PC-9 (cell line): ENCODE measurements around the gene F2. TPM values are rescaled to one million over a fixed set of nuclear protein-coding genes. Genes with fewer than 3 reads are reported as not detected.

ENCODE experiments used
- BruUV-seq: library from RNA; stranded (reverse); fragments of 400-500 nt; replicated peaks from 2 replicates; lab custom pipeline; 2021; lab: Mats Ljungman, UMichigan
- CTCF ChIA-PET: fragments of 300-600 bp; sonication (Branson Sonifier 250); formaldehyde crosslinking; loops from one replicate; lab custom pipeline; 2022; ENCODE audit warnings: antibody characterized with exemption; lab: Charles Lee
- POLR2A ChIA-PET: fragments of 300-600 bp; sonication (Branson Sonifier 250); formaldehyde crosslinking; loops from one replicate; lab custom pipeline; 2022; ENCODE audit warnings: antibody characterized with exemption; ENCODE audit not compliant: unreplicated experiment; lab: Charles Lee
- DNase-seq, 2 experiments: peaks; one replicate each; pipeline versions ENCODE4 v3.0.0 to v3.0.0-alpha.2; 2015 to 2022; ENCODE audit warnings: mixed read lengths in 1 of 2
- H2AFZ ChIP-seq: fragments of 200-600 bp; sonication (generic); 2 replicates; pipeline ENCODE4 v1.8.1; 2017; ENCODE audit warnings: antibody characterized with exemption
- H3F3A ChIP-seq: fragments of 200-600 bp; sonication (generic); 2 replicates; pipeline ENCODE4 v1.8.1; 2017; ENCODE audit warnings: antibody characterized with exemption, mild to moderate bottlenecking, low read depth; ENCODE audit not compliant: insufficient read depth
- H3K27ac ChIP-seq: fragments of 200-600 bp; sonication (generic); 2 replicates; pipeline ENCODE4 v1.6.1; 2016; ENCODE audit warnings: mixed run types
- H3K27me3 ChIP-seq: fragments of 200-600 bp; sonication (generic); 2 replicates; pipeline ENCODE4 v1.6.1; 2016; ENCODE audit warnings: low read depth, mixed run types; ENCODE audit not compliant: insufficient read depth
- H3K36me3 ChIP-seq: fragments of 200-600 bp; sonication (generic); 2 replicates; pipeline ENCODE4 v1.6.1; 2016; ENCODE audit warnings: low read depth, mixed run types
- H3K4me1 ChIP-seq: fragments of 200-600 bp; sonication (generic); replicated peaks from 2 replicates; pipeline ENCODE4 v1.6.1; 2016; ENCODE audit warnings: mixed run types; ENCODE audit not compliant: insufficient read depth
- H3K4me2 ChIP-seq: fragments of 200-600 bp; sonication (generic); 2 replicates; pipeline ENCODE4 v1.6.1; 2017; ENCODE audit warnings: mixed run types
- H3K4me3 ChIP-seq: fragments of 200-600 bp; sonication (generic); 2 replicates; pipeline ENCODE4 v1.6.1; 2016; ENCODE audit warnings: mixed run types
- H3K79me2 ChIP-seq: fragments of 200-600 bp; sonication (generic); 2 replicates; pipeline ENCODE4 v1.6.1; 2017; ENCODE audit warnings: low read depth, mixed run types
- H3K9me2 ChIP-seq: fragments of 200-600 bp; sonication (generic); 2 replicates; pipeline ENCODE4 v1.8.1; 2017; ENCODE audit warnings: mild to moderate bottlenecking; ENCODE audit not compliant: insufficient read depth
- H3K9me3 ChIP-seq: fragments of 200-600 bp; sonication (generic); 2 replicates; pipeline ENCODE4 v1.8.1; 2016; ENCODE audit warnings: low read depth; ENCODE audit not compliant: insufficient read depth
- H4K20me1 ChIP-seq: fragments of 200-600 bp; sonication (generic); 2 replicates; pipeline ENCODE4 v1.8.1; 2017; ENCODE audit not compliant: insufficient read depth
- CTCF ChIP-seq: fragments of 200-600 bp; sonication (generic); conservative IDR thresholded peaks from 2 replicates; pipeline ENCODE4 v1.6.1; 2017; ENCODE audit warnings: mixed run types, antibody characterized with exemption, mild to moderate bottlenecking, moderate library complexity
- EZH2 ChIP-seq: fragments of 200-600 bp; sonication (generic); IDR thresholded peaks from 2 replicates; pipeline ENCODE4 v1.8.0; 2017; ENCODE audit warnings: antibody characterized with exemption, low read depth
- intact Hi-C: fragments of 100-400 bp; cut with micrococcal nuclease; formaldehyde crosslinking; loops from one replicate; pipeline ENCODE4 v1.10.0; 2022; ENCODE audit not compliant: unreplicated experiment
- total RNA-seq: library from RNA; stranded (reverse); gene quantifications from 2 replicates; pipeline ENCODE4 v1.2.3, GENCODE V29; 2021

F2 gene
- total RNA-seq, 1 experiment from 2014 or later, result not detected

- no peak overlapping the region for H3K27ac ChIP-seq
- no peak overlapping the region for H2AFZ ChIP-seq
- H3K4me2 ChIP-seq, result no peak overlapping the region
- no peaks in the 10 kb centered on the region for H3K27me3 ChIP-seq
- DNase-seq, result no peak
- no TSS peak for BruUV-seq
- intact Hi-C loops, result no loop called here
- no peaks in the 10 kb centered on the region for H3K4me1 ChIP-seq
- no peak overlapping the region for H3K4me3 ChIP-seq
- CTCF ChIA-PET, result no interaction called here
- peaks cover 56% of the 10 kb centered on the region for H3K36me3 ChIP-seq
- no peaks in the 10 kb centered on the region for H3K9me2 ChIP-seq
- H3F3A ChIP-seq, result 0 out of 2 replicates have a peak, but pooled peaks cover 4% of the 10 kb centered on the region
- peaks cover 5% of the 10 kb centered on the region; the same call in 1 of the 2 replicates for H4K20me1 ChIP-seq
- POLR2A ChIA-PET, result no interaction called here
- TF ChIP-seq EZH2 (no peak), CTCF (no peak)
- no peaks in the 10 kb centered on the region for H3K79me2 ChIP-seq
- H3K9me3 ChIP-seq, result no peaks in the 10 kb centered on the region
These were observed 27.0 kb downstream of the F2 start for GRCh38 chr11:46745995-46746394.

- TF ChIP-seq CTCF (no peak), EZH2 (no peak)
These were observed 28.1 kb downstream of the F2 start for GRCh38 chr11:46747150-46747549.

GRCh38 chr11:46755962-46756361 is 36.9 kb downstream of the F2 start:
- no peaks in the 10 kb centered on the region for H3K4me1 ChIP-seq
- POLR2A ChIA-PET, result no interaction called here
- H3K27ac ChIP-seq, result no peak overlapping the region
- peaks cover 4% of the 10 kb centered on the region; the same call in 1 of the 2 replicates for H3F3A ChIP-seq
- intact Hi-C loops, result no loop called here
- TF ChIP-seq CTCF (no peak), EZH2 (no peak)
- BruUV-seq, result no TSS peak
- H3K4me2 ChIP-seq, result no peak overlapping the region
- CTCF ChIA-PET, result no interaction called here
- H3K79me2 ChIP-seq, result no peaks in the 10 kb centered on the region
- no peaks in the 10 kb centered on the region; the same call in 1 of the 2 replicates for H4K20me1 ChIP-seq
- H3K9me2 ChIP-seq, result no peaks in the 10 kb centered on the region
- H2AFZ ChIP-seq, result no peak overlapping the region
- no peak overlapping the region for H3K4me3 ChIP-seq
- DNase-seq, result no peak
- no peaks in the 10 kb centered on the region for H3K9me3 ChIP-seq
- peaks cover 59% of the 10 kb centered on the region for H3K36me3 ChIP-seq
- no peaks in the 10 kb centered on the region for H3K27me3 ChIP-seq

More at GRCh38 chr11:46747150-46747549, 28.1 kb downstream of the F2 start:
- no peaks in the 10 kb centered on the region for H3K9me3 ChIP-seq
- H3F3A ChIP-seq, result 0 out of 2 replicates have a peak, but pooled peaks cover 4% of the 10 kb centered on the region
- no peak overlapping the region for H2AFZ ChIP-seq
- ChIA-PET POLR2A (no interaction called here), CTCF (no interaction called here)
- H3K27me3 ChIP-seq, result no peaks in the 10 kb centered on the region
- peaks cover 61% of the 10 kb centered on the region for H3K36me3 ChIP-seq
- no peaks in the 10 kb centered on the region for H3K4me1 ChIP-seq
- no peak for DNase-seq
- H4K20me1 ChIP-seq, result peaks cover 5% of the 10 kb centered on the region; the same call in 1 of the 2 replicates
- no peak overlapping the region for H3K4me2 ChIP-seq
- no TSS peak for BruUV-seq
- no peaks in the 10 kb centered on the region for H3K9me2 ChIP-seq
- H3K4me3 ChIP-seq, result no peak overlapping the region
- intact Hi-C loops, result no loop called here
- H3K27ac ChIP-seq, result no peak overlapping the region
- no peaks in the 10 kb centered on the region for H3K79me2 ChIP-seq
